CD4-positive, alpha-beta T cell treated with Interleukin-17A for 4 hours (primary cell): ENCODE data around the gene PGS1.
"Not testable (repeated sequence)": the region's sequence is repeated elsewhere in the genome, so short reads cannot be mapped to it uniquely, and the experiment has no call there.

Experiments
- DNase-seq: peaks from one replicate; pipeline ENCODE4 v3.0.0-alpha.2; 2020; ENCODE audit warnings: mixed read lengths

PGS1 gene

DNA sequence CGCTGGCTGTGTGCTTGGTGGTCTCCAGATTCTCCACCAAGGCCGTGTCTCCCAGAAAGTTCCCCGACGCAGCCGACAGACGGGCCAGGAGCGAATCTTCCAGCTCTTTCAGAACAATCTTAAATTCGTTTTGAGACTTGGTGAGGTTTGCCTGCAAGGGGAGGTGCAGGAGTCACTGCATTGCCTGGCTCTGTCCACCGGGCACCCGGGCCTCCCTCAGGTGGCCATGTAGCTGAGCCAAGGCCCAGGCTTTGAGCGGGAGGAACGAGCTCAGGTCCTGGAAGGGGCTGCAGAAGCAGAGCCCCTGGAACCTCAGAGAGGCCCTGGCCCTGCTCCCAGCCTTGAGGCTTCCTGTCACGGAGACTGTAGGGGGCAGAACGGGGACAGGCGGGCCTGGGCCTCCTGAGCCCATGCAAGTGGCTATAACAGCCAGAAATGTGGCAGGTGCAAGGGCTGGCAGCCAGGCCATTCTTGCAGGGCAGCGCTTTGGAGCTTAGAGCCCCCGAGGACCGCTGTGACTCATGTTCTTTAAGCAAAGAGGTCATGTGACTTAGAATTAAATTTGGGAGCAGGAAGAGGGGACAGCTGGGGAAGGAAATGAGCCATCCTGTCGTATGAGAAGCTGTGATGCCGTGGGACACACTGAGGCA lies 72.4 kb downstream of the PGS1 start:
- no peak for DNase-seq

DNA sequence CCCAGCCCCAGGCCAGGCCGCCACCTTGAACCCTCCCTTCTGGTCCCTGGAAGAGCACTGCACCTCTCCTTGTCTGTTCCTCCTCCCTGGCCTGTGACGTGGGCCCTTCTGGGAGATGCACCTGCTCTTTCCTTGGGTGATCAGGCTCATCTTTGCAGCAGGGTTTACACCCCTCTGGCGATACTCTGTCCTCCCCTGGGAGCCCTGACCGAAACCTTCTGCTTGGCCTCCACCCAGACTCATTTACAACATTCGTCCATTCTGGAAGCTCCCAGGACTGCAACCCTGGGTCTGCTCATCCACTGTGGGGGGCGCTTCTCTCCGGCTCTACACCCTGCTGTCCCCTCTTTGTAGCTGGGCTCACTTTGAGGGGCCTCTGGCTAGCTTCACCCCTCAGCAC lies 73.3 kb downstream of the PGS1 start:
- no peak for DNase-seq

DNA sequence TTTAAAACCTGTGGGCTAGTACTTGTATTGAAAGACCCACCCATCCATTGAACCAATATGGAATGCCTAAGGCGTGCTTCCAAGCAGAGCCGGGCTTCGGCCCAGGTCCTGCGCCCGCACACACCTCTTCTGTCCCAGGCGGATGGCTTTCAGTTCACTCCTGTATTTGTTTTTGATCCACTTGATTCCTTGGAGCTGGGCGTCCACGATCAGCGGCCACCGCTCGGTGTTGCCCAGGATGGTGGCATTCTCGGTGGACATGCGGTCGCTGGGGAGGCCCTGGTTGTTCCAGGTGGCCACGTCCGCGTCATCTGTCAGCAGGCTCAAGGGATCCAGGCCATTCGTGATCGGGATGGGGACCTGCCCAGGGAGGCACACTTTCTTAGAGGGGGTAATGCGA lies 75.9 kb downstream of the PGS1 start:
- DNase-seq, result no peak

DNA sequence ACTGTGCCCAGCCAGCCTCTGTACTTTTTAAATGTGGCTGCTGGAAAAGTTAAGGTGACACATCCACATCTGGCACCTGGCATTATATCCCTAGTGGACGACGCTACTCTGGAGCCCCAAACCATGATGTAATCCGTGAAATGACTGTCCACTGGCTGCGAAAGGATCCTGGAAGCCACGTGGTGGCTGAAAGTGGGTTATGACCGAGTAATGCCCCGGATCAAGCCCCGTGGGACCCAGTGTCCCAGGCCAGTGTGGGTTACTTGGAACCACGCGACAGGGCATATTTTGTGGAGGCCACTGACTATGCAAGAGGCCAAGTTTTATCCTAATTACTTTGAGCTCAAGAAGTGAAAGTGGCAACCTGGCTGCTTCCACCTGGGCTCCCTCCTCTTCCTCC lies 79.6 kb downstream of the PGS1 start:
- DNase-seq, result no peak

DNA sequence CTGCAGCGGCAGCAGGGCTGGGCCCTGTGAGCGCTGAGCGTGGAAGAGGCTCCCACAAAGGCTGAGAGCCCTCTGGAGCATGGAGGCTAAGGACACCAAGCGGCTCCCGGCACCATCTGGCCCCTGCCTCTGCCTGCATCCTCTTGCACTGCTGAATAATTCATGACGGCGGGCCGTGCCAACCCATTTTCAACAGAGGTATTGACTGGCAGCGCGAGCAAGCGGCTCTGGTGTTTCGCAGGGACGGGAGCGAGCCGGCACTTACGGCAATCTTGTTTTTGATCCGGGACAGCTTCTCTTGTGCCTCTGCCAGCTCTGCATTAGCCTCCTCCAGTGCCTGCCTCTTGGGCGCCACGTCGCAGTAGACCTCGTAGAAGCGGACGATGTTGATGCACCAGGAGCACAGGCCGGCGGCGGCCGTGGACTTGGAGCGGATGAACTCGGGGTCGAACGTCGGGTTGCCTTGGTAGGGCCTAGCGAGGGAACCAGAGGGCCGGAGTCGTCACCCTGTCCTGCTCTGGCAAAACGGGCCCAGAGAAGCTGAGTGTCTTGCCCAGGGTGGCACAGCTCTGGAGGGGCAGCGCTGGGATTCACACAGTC lies 80.4 kb downstream of the PGS1 start:
- no peak for DNase-seq

DNA sequence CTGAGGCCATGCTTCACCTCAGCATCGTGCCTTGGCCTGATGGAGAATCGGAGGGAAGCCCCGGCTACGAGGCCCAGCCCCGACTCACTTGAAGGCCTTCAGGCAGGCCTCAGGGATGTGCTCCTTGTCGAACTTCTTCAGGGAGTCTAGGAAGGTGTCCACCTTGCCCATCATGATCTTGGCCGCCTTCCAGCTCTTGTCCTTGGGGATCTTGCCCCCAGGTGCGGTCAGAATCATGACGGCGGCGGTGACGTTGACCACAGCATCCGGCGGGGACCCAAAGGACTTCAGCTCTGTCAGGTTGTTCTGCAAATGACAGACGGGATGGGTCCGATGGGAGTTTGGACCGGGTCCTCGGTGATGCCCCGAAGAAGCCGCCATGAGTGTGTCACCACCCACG lies 81.2 kb downstream of the PGS1 start:
- DNase-seq, result no peak

DNA sequence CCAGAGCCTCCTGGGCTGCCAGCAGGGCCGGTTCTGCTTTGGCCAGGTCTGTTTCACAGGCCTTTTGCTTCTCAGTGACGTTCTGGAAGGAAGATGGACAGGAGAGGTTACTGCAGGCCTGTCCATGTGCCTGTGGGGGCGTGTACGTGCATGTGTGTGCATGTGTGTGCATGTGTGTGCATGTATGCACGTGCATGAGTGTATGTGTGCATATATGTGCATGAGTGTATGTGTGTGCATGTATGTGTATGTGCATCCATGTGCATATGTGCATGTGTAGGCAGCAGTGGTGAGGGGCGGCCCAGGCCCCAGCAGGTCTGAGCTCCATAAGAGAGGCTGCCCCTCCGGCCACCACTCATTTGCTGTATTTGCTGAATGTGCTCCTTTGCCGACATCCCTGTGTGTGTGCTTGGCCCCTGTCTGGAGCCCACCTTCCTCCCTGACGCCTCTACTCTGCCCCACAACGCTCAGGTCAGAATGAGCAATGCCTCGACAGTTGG lies 81.8 kb downstream of the PGS1 start:
- DNase-seq, result no peak

DNA sequence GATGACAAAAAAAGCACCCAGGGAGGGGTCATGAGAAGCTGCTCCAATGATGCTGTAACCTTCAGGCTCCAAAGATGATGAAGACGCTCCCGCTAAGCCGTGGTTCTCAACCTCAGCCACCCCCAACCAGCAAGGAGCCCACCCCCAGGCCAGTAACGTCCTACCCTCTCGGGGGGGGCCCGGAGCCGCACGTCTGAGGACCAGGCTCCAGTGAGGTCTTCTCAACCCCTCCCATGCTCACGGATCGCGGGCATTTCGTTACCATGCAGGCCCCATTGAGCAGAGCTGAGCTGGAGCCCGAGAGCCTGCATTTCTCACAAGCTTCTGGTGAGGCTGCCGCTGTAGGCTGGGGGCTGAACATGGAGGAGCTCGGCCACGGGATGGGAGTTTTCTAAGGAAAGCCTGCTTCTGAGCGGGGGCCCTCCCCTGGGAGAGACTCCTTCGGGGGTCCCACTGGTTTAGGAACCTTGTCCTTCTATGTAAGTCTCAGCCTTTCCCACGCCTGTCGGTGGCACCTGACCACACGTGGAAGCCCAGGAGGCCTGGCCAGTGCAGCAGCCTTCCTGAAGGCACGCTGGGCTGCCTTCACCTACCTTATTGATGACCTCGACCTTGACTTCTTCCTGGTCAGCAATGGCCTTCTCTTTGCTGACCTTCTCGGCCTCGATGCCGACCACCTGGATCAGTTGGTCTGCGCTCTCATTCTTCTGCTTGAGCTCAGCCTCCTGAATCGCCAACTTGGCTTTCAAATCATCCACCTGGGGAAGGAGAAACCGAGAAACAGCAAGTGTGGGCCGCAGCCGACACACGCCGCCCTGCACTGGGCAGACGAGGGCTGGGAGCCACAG lies 82.7 kb downstream of the PGS1 start:
- DNase-seq, result no peak

DNA sequence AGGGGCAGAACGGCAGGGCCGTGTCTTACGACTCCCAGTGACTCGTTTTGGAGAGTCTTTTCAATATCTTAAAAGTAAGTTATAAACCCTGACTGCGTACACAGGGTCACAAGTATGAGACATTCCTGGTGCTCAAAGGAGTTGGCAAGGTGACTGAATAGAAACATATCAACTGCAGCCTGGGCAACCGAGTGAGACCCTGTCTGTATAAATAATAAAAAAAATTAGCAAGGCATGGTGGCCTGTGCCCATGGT lies 83.3 kb downstream of the PGS1 start:
- no peak for DNase-seq

DNA sequence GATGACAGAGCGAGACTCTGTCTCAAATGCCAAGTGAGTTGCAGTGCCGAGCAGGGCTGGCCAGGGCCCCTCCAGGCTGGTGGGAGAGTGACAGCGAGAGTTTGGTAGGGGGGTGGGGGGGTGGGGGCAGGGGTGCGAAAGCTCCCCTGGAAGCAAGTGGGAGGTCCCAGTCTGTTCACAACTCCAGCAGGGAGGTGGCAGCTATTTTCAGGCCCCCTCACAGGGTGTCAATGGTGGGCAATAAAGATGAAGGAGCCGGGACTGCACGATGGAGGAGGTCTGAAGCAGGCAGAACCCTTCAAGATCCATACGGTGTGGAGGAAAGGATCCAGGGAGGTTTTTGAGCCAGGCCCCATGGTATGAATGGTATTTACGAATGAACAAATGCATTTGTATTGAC lies 83.7 kb downstream of the PGS1 start:
- DNase-seq, result no peak

DNA sequence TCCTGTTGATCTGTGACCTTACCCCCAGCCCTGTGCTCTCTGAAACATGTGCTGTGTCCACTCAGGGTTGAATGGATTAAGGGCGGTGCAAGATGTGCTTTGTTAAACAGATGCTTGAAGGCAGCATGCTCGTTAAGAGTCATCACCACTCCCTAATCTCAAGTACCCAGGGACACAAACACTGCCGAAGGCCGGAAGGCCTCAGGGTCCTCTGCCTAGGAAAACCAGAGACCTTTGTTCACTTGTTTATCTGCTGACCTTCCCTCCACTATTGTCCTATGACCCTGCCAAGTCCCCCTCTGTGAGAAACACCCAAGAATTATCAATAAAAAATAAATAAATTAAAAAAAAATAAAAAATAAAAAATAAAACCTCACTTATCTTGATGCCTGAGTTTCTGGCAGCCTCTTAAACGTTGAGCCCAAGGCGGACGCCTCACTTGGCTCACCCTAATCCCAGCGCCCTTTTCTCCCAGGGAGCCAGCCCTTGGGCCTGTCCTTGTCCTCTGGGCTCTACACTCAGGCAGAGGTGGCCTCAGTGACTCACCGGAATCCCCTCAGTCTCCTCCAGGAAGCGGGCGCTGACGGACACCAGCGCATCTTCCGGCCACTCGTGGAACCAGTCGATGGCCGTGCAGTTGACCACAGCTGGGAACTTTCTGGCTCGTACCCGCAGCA lies 87.8 kb downstream of the PGS1 start:
- not testable (repeated sequence) for DNase-seq

DNA sequence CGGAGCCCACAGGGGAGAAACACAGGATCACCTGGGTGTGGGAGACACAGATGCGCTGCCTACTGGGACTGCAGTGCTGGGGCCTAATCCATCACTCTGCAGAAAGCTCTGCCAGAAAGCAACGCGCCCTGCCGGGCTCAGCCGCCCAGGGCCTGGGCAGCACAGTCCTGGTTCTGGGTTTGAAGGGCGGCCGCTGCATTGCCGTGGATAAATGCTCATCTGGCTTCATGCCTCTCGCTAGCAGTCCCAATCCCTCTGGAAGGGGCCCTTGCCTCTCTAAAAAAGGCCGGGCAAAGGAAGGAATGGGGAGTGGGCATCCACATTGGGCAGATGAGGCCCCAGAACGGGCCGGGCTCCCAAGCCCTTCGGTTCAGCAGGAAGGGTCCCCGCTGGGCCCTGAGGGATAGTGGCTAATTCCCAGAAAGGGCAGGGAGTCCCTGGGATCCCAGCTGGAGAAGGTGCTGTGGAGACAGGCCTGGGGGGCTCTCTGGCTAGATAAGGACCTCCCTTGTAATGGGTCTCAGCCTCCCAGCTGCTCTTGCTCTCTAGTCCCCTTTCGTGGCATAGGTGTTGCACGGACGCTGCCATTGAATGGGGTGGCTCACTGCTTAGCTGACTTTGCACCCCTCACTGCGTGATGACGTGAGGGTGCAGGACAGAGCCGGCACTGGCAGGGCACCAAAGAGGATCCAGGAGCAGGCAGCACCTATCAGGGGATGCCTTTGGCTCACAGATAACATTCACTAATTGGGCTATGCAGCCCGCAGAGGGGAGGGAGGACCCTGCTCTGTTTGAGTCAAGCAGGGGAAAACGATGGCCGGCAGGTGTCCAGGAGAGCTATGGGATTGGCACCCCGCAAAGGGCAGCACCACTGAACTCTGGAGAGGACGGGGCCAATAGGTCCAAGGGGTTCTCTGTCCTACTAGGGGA lies 88.6 kb downstream of the PGS1 start:
- no peak for DNase-seq

DNA sequence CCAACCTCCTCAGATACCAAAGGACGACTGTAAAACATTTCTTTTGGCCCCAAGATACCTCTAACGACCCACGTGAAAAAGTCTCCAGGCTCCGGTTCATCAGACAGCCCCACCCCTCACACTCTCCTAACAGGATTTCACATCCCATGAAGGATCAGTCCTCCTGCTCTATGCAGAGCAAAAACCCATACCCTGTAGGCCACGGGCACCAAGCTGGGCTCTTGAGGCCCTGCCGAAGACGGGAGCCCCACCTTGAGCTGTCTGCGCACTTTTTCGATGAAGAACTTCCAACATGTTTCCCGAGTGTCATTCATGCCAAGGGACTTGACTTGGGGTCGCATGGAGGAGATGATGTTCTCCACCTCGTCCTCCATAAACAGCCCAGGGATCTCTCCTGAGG lies 89.9 kb downstream of the PGS1 start:
- DNase-seq, result no peak

DNA sequence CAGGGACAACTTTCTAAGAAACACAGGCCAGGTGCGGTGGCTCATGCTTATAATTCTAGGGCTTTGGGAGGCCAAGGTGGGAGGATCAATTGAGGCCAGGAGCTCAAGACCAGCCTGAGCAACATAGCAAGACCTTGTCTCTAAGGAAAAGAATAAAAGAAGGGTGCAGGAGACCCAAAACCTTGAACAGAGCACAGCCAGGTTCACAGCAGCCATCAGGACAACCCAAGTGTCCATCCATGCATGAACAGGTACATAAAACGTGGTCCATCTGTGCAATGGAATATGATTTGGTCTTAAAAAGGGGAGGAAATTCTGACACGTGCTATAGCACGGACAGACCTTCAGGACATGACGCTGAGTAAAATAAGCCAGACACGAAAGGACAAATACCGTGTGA lies 91.0 kb downstream of the PGS1 start:
- no peak for DNase-seq

DNA sequence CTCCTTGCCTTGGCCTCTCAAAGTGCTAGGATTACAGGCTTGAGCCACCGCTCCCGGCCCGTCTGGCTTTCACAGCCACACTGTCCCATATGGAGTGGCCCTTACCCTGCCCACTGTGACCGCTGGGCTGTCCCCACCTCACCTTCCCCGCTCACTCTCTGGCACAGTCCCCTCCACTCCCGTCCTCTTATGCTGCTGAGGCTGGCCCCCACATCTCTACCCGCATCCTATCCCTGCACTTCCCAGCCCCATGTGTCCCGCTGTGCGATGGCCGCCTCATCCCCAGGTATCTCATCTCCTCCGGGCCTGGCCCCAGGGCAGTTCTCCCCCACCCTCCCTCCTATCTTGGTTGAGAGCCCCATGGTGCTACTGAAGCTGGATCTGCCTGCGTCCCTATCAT lies 93.2 kb downstream of the PGS1 start:
- DNase-seq, result no peak

DNA sequence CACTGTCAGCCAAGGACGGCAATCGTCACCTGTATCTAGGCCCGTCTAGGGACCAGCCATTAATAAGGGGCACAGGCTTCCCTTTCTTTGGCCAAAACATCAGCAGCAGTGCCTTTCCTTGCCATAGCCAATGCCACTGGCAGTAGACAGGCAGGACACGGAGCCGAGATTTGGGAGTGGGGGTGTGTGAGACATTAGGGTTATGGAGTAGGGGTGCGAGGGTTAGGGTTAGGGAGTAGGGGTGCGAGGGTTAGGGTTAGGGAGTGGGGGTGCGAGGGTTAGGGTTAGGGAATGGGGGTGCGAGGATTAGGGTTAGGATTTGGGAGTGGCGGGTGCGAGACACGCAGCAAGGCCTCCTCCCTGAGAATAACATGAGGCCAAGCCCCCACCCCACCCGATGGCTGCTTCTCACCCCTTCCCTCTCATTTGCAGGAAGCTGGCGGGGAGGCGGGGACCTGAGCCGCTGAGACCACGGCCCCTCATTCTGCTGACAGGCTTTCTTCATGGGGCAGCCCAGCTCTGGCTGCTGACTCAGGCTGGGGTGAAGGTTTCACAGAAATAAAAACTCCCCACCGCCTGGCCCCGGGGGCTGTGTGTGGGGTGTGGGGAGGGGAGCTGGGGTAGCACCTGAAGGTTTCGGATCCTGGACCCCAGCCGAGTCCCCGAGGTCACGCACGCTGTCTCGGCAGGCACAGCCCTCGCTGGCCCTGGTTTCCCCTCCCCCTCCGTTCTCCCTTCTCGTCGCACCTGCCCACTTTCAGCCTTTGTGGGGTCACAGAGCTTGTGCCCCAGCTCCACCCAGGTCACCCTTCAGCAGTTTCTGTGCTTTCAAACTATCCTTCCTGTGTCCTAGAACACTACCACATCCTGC lies 93.8 kb downstream of the PGS1 start:
- DNase-seq, result no peak

DNA sequence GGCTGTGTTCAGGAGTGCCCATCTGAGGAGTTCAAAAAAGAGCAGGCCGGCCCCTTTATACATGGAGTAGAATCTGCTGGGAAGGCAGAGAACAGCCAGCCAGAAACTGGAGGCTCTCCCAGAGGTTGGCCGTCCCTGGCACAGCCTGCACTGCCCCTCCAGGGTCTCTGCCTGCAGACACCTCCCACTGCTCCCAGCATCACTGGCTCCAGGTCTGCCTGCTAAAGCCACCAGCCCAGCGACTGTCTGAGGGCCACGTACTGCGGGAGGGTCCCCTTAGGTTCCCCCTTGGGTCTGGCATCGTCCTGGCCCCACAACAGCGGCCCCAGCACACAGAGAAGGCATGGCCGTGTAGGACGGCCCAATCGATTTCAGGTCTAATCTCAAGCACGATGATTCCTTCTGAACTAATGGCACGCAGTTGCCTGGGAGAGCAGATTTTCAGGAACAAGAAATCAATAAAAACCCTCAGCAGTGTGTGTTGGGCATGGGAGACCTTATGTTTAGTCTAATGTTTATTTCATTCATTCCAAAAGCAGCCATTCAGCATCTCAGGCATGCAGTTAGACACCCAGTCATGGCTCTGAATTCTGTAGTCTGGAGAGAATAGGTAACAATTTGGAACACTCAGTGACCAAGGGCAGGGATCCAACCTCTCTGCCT lies 95.6 kb downstream of the PGS1 start:
- no peak for DNase-seq
